GM10847 (cell line): ENCODE data around the gene NR2F2.

Source experiments
- POLR2A ChIP-seq: IDR thresholded peaks from 2 replicates; pipeline ENCODE4 v1.6.1; 2011; ENCODE audit not compliant: insufficient read length; ENCODE audit errors: extremely low read depth

NR2F2 gene

GRCh38 chr15:96311256-96311955, 19.1 kb upstream of the NR2F2 start:
- TF ChIP-seq POLR2A = no peak

- no peak for TF ChIP-seq POLR2A
Measured at GRCh38 chr15:96311956-96312294, 18.6 kb upstream of the NR2F2 start.

- TF ChIP-seq POLR2A = no peak
Measured at GRCh38 chr15:96312641-96313335, 17.7 kb upstream of the NR2F2 start.

GRCh38 chr15:96314518-96314917, 16.0 kb upstream of the NR2F2 start:
- TF ChIP-seq POLR2A = no peak

DNA sequence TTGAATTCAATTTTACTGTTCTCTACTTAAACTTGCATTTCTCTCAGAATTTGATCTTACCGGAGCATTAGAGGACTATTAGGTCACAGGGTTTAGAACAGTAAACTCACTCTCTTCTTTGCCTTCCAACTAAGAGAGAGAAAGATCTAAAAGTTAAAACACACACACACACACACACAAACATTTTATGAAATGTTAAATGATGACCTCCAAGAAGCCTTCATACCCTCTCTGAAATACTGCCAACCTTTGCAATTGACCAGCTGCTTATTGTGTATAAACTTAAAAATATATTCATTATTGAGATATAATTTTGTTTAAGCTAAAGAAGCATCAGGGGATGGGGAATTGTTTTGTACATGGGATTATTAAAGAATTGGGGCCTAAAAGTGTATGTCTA, 15.5 kb upstream of the NR2F2 start:
- TF ChIP-seq POLR2A = no peak

DNA sequence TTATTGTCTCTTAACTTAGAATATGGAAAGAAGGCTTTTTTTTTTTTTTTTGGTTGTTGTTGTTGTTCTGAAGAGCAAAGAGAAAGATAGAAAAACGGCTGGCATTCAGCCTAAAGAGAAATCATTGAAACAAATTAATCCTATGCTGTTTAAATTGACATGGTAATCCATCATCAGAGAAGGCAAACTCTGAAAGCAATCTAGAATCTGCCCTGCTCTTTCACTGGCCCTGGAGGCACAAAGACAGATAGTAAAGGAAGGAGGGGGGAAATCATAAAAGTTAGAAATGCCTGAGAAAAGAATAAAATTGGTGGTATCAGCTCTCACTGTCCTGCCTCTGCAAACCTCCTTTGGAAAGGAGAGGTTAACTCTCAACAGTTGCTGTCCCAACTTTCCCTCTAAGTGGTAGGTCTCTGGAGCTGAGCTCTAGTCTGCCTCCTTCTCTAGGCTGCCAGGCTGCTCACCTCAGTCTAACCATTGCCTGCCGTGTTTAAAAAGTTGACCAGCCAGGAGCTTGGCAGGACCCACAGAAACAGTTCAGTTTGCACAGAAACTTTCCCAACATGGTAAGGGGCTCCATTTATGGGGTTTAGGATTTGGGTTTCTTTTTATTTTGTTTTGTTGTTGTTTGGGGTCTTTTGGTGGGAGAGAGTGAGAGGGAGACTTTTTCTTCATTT, 13.4 kb upstream of the NR2F2 start:
- no peak for TF ChIP-seq POLR2A

DNA sequence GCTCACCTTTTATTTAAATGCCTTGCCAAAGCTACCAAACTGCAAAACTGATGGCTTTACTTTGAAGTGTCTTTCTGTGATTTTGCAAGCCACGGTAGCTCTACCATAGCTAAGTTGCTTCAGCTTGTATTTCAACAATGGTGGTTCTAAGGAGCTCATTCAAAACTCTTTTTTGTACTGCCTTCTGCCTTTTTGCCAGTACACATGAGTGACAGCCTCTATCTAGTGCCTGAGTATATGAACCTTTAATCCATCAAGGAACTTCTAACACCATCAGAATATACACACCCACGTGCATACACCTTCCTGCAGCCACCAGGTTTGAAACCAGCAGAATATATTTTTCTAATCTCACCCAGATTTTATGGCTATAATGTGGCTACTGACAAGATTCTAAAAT, 10.4 kb upstream of the NR2F2 start:
- TF ChIP-seq POLR2A = no peak

DNA sequence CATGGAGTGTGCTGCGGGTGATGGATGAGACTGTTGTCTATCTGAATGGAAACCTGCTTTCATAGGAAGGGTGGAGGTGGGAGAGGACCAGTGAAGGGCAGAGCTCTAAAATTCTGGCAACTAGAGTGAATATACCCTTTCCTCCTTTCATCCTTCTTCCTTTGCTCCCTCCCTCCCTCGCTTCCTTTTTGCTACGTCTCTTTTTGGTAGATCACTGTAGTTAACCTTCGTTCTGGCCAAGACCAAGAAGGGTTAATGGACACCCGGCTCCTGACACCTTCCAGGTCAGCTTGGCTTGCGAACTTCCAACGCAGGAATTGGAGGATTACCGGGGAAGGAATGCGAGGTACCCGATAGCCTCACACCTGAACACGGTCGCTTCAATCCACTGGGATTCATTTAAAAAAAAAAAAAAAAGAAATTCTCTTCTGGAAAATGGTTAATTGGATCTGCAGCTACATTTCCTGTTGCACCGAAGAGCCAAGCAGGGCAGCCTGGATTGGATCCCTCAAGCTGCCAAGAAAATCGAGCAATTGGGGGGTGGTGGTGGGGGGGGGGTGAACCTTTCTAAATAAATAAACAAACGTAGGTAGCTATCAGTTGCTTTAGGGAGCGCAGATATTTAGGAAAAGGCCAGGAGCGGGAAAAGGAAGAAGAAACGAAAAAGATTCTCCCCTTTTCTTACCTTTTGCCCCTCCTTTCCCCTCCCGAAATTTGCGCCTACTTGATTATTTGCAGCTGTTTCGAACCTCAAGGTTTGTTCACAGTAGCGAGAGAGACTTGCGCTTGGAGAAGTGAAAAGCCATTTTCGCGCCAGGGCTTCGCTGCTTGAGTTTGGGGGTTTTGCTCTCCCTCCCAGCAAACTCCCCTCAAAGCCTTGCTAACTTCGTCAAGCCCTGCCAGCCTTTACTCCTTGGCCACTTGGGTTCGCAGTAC, 9.5 kb upstream of the NR2F2 start:
- no peak for TF ChIP-seq POLR2A

- TF ChIP-seq POLR2A = no peak
Measured at GRCh38 chr15:96321639-96322535, 8.6 kb upstream of the NR2F2 start.

DNA sequence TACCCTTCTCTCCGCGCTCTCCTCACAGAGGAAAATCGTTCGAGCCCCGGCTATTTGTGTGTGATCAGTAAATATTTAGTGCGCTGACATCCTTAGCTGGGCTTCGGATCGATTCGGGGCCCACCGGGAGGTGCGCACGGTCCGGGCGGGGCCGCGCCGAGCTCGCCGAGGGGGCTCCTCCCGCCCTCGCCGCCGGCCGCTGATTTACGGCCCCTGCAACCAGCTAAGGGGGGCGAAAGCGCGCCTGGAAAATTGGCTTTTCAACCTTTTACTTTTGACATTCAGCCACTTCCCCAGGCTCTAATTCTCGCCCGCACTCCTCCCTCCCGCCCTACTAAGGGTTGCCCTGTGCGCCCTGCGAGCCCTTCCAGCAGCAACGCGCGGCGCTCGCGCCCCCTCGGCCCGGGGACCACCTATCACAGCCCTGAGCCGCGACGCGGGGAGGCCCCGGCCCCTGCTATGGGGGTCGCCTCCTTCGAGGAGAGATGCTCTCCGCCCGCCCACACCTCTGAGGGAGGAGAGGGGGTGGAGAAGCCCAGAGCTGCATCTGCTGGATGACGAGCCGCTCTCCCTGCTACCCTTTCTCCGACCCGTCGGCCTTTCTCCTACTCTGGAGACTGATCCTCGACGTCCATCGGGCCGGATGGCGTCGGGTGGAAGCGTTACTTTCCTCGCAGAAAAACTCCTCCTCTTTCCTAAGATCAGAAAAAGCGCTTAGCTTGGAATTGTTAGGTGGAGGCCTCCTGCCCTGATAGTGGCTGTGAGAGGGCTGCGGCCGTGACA, 7.8 kb upstream of the NR2F2 start:
- no peak for TF ChIP-seq POLR2A

DNA sequence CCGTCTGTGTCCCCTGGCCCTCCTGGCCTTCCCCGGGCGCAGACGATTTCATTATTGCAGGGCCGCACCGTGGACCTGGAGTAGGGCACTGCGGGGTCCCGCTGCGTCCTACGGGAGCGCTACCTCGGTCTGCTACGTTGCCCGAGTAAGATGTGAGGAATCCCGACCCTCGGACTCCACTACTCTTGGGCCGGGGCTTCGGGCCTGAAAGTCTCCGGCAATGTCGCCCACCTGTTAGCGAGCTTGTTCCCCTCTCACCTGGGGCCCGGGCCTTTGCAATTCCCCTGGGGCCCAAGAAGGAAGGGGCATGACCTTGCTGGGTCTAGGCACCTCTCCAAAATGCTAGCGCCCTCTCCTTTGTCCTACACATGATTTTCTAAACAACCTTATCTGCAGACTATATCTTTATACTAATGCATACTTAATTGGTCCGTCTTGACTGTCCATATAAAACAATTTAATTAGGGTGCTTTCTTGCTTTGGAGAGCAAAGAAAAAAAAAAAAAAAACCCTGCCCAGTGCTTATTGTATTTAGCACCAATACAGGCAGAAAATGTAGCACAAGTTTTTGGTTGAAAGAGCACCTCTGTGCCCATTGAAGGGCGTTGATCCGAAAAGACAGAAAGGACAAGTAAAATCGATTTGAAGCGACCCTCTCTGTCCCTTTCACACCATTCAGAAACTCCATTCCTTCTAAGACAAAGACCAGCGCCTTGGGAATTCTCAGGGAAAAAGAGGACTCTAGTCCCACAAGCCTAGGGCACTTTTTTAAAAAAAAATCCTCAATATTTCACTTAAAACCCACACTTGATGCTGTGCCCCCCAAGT, 7.0 kb upstream of the NR2F2 start:
- TF ChIP-seq POLR2A = no peak

GRCh38 chr15:96324192-96324895, 6.2 kb upstream of the NR2F2 start:
- TF ChIP-seq POLR2A = no peak
